Neuronal stem cell (in vitro differentiated cells): ENCODE measurements around the gene ZBTB8A.

Source experiments
- DNase-seq: peaks from one replicate; pipeline ENCODE4 v3.0.0-alpha.2; 2013; ENCODE audit warnings: low spot score
- H2AFZ ChIP-seq: one replicate; pipeline ENCODE4 v1.6.1; 2013; ENCODE audit warnings: mild to moderate bottlenecking, low read length, inconsistent platforms
- H2AK5ac ChIP-seq: 2 replicates; pipeline ENCODE4 v1.6.1; 2013; ENCODE audit warnings: low read depth, mild to moderate bottlenecking, inconsistent platforms, low read length, moderate library complexity, mixed read lengths
- H2BK120ac ChIP-seq: 2 replicates; pipeline ENCODE4 v1.6.1; 2013; ENCODE audit warnings: low read depth, mild to moderate bottlenecking, inconsistent platforms, low read length, moderate library complexity, mixed read lengths
- H2BK12ac ChIP-seq: one replicate; pipeline ENCODE4 v1.6.1; 2013; ENCODE audit warnings: low read length, inconsistent platforms
- H2BK15ac ChIP-seq: 2 replicates; pipeline ENCODE4 v1.6.1; 2013; ENCODE audit warnings: mild to moderate bottlenecking, low read length, inconsistent platforms, mixed read lengths
- H2BK5ac ChIP-seq: one replicate; pipeline ENCODE4 v1.6.1; 2013; ENCODE audit warnings: inconsistent platforms, mild to moderate bottlenecking, low read length, moderate library complexity
- H3K14ac ChIP-seq: one replicate; pipeline ENCODE4 v1.6.1; 2013; ENCODE audit warnings: low read length, inconsistent platforms
- H3K18ac ChIP-seq: 2 replicates; pipeline ENCODE4 v1.6.1; 2013; ENCODE audit warnings: low read length, inconsistent platforms
- H3K23ac ChIP-seq: 2 replicates; pipeline ENCODE4 v1.6.1; 2013; ENCODE audit warnings: low read depth, mild to moderate bottlenecking, mixed read lengths, low read length, inconsistent platforms; ENCODE audit not compliant: poor library complexity
- H3K27ac ChIP-seq: replicated peaks from 3 replicates; pipeline ENCODE4 v1.5.1; 2013; ENCODE audit warnings: low read length, inconsistent platforms
- H3K27me3 ChIP-seq, 3 experiments: 2 replicates each; pipeline ENCODE4 v1.6.1; 2013; ENCODE audit warnings: low read length in 3 of 3, mild to moderate bottlenecking in 2 of 3, inconsistent platforms in 1 of 3, low read depth in 1 of 3, mixed read lengths in 1 of 3, moderate library complexity in 1 of 3; ENCODE audit not compliant: control insufficient read depth in 3 of 3, insufficient read depth in 3 of 3
- H3K36me3 ChIP-seq, 2 donors: replicated peaks in 1 of 2; 2 replicates each; pipeline ENCODE4 v1.6.1; 2013; ENCODE audit warnings: low read length in 2 of 2; ENCODE audit not compliant: control insufficient read depth in 2 of 2, insufficient read depth in 2 of 2
- H3K4ac ChIP-seq: 2 replicates; pipeline ENCODE4 v1.6.1; 2013; ENCODE audit warnings: inconsistent platforms, mild to moderate bottlenecking, low read length, moderate library complexity
- H3K4me1 ChIP-seq, 2 donors: 1 replicate in 1 of 2; 2 replicates in 1 of 2; pipeline ENCODE4 v1.6.1; 2013; ENCODE audit warnings: low read length in 2 of 2, low read depth in 1 of 2; ENCODE audit not compliant: control insufficient read depth in 2 of 2, insufficient read depth in 1 of 2
- H3K4me2 ChIP-seq: one replicate; pipeline ENCODE4 v1.6.1; 2013; ENCODE audit warnings: mild to moderate bottlenecking, low read length, inconsistent platforms; ENCODE audit not compliant: insufficient read depth, poor library complexity, severe bottlenecking
- H3K4me3 ChIP-seq, 2 donors: 2 replicates each; pipeline ENCODE4 v1.5.1; 2013; ENCODE audit warnings: low read length in 2 of 2, mild to moderate bottlenecking in 2 of 2, inconsistent platforms in 1 of 2, moderate library complexity in 1 of 2
- H3K79me1 ChIP-seq: one replicate; pipeline ENCODE4 v1.6.1; 2013; ENCODE audit warnings: low read depth, mild to moderate bottlenecking, inconsistent platforms, low read length, moderate library complexity
- H3K9ac ChIP-seq: one replicate; pipeline ENCODE4 v1.6.1; 2013; ENCODE audit warnings: mild to moderate bottlenecking, low read depth, low read length, inconsistent platforms; ENCODE audit not compliant: poor library complexity
- H3K9me3 ChIP-seq, 2 donors: replicated peaks in 1 of 2; 2 replicates each; pipeline versions ENCODE3 to v1.6.1; 2013; ENCODE audit warnings: low read length in 2 of 2, mild to moderate bottlenecking in 2 of 2, inconsistent platforms in 1 of 2, low read depth in 1 of 2, mixed read lengths in 1 of 2, moderate library complexity in 1 of 2; ENCODE audit not compliant: control insufficient read depth in 2 of 2, insufficient read depth in 1 of 2
- H4K8ac ChIP-seq: one replicate; pipeline ENCODE4 v1.6.1; 2013; ENCODE audit warnings: low read depth, mild to moderate bottlenecking, inconsistent platforms, low read length, moderate library complexity
- H4K91ac ChIP-seq: one replicate; pipeline ENCODE4 v1.6.1; 2013; ENCODE audit warnings: low read length, low read depth, mild to moderate bottlenecking, inconsistent platforms; ENCODE audit not compliant: poor library complexity
- WGBS, 2 donors: extraction: QIAGEN DNeasy Blood & Tissue Kit; methylation state at CpG; one replicate each; pipeline ENCODE4 v1.1.7; 2013; ENCODE audit warnings: missing lambda C conversion rate in 2 of 2, mixed read lengths in 1 of 2; ENCODE audit not compliant: insufficient read length in 2 of 2, insufficient replicate concordance in 1 of 2; ENCODE audit errors: extremely low coverage in 2 of 2; 5-methylcytosine and 5-hydroxymethylcytosine counted together

ZBTB8A gene

DNA sequence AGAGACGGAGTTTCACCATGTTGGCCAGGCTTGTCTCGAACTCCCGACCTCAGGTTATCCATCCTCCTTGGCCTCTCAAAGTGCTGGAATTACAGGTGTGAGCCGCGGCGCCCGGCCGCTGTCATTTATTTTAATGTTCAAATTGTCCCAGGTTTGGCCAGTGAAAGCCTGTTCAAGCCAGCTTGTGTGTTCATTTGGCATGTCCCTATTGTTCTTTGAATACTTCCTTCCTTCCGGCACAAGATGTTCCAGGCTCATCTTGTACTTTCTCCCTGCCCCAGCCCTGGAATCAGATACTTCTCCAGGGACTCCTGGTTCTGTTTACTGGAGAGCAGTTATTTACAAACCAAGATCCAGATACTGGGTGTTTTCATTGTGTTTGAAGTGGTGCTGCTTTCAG is 37.4 kb upstream of the ZBTB8A start:
- no peak overlapping the region for H3K23ac ChIP-seq
- H3K27me3 ChIP-seq = no peaks in the 10 kb centered on the region
- no peak overlapping the region for H2BK5ac ChIP-seq
- no peak overlapping the region for H3K4ac ChIP-seq
- no peak overlapping the region for H3K4me2 ChIP-seq
- H2BK120ac ChIP-seq = no peak overlapping the region
- H2AK5ac ChIP-seq = no peak overlapping the region
- peak overlapping the region; percentile 57 for H2AFZ ChIP-seq
- H4K8ac ChIP-seq = no peak overlapping the region
- DNase-seq = no peak
- H2BK12ac ChIP-seq = no peak overlapping the region
- no peaks in the 10 kb centered on the region for H3K9me3 ChIP-seq
- H3K36me3 ChIP-seq = no peaks in the 10 kb centered on the region
- H3K18ac ChIP-seq = no peak overlapping the region
- no peak overlapping the region for H3K9ac ChIP-seq
- no peak overlapping the region for H3K14ac ChIP-seq
- no CpG with 5 or more reads among the region's 9 CpGs for WGBS, 2 donors
- peaks cover 0 to 3% of the 10 kb centered on the region in 2 donors for H3K4me1 ChIP-seq
- H3K79me1 ChIP-seq = no peaks in the 10 kb centered on the region
- no peak overlapping the region for H3K27ac ChIP-seq
- H4K91ac ChIP-seq = no peak overlapping the region
- H3K4me3 ChIP-seq = no peak overlapping the region
- no peak overlapping the region for H2BK15ac ChIP-seq

DNA sequence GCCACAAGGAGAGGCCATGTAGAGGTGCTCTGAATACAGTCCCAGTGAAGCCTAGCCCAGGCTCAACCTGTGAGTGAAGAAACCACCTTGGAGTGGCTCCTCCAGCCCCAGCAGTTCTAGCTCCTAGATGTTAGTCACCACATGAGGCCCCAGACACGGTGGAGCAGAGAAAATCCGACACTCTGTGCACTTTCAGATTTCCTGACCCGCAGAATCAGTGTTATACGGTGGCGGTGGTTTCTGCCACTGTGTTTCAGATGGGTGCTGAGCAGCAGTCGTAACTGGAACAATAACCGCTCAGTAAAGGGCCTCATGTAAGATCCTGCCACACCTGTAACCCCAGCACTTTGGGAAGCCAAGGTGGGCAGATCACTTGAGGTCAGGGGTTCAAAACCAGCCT is 36.1 kb upstream of the ZBTB8A start:
- Histone ChIP-seq H3K4me2 (no peak overlapping the region), H2AFZ (peak overlapping the region; percentile 45), H2BK120ac (no peak overlapping the region), H3K79me1 (no peaks in the 10 kb centered on the region), H3K36me3 (no peaks in the 10 kb centered on the region), H2BK12ac (no peak overlapping the region), H4K8ac (no peak overlapping the region), H3K9ac (no peak overlapping the region), H2AK5ac (peak overlapping the region; percentile 26), H2BK15ac (peak overlapping the region; percentile 71), H3K23ac (no peak overlapping the region), H2BK5ac (no peak overlapping the region), H3K4me3 (no peak overlapping the region), H3K27me3 (no peaks in the 10 kb centered on the region), H3K14ac (no peak overlapping the region), H3K18ac (no peak overlapping the region), H3K27ac (no peak overlapping the region), H3K9me3 (no peaks in the 10 kb centered on the region), H3K4ac (peak overlapping the region; percentile 46), H4K91ac (no peak overlapping the region), H3K4me1 (peaks cover 0 to 5% of the 10 kb centered on the region in 2 donors)
- DNase-seq = no peak
- WGBS, 2 donors = no CpG with 5 or more reads among the region's 7 CpGs

DNA sequence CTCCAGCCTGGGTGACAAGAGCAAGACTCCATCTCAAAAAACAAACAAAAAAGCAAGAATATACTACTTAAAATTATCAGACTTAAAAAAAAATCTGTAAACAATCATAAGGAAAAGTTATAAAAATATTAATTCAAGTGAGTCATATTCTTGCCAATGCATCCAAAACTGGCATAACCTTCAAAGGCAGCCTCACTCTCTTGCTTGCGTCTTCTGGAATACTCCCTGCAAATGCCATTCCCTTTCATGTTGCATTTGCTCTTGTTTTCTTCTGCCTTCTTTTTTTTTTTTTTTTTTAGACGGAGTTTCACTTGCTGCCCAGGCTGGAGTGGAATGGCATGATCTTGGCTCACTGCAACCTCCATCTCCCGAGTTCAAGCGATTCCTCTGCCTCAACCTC is 32.2 kb upstream of the ZBTB8A start:
- Histone ChIP-seq H2BK5ac (no peak overlapping the region), H3K79me1 (no peaks in the 10 kb centered on the region), H3K14ac (no peak overlapping the region), H3K4me2 (no peak overlapping the region), H2AFZ (no peak overlapping the region), H3K18ac (no peak overlapping the region), H4K8ac (no peak overlapping the region), H2AK5ac (no peak overlapping the region), H3K9ac (no peak overlapping the region), H4K91ac (no peak overlapping the region), H3K9me3 (peaks cover 0 to 3% of the 10 kb centered on the region in 2 donors), H3K27ac (no peak overlapping the region), H3K36me3 (no peaks in the 10 kb centered on the region), H3K23ac (no peak overlapping the region), H2BK12ac (no peak overlapping the region), H3K4me3 (no peak overlapping the region), H3K4ac (no peak overlapping the region), H2BK120ac (no peak overlapping the region), H3K4me1 (peaks cover 0 to 2% of the 10 kb centered on the region in 2 donors), H3K27me3 (no peaks in the 10 kb centered on the region), H2BK15ac (no peak overlapping the region)
- no CpG with 5 or more reads among the region's 4 CpGs for WGBS, 2 donors
- no peak for DNase-seq

DNA sequence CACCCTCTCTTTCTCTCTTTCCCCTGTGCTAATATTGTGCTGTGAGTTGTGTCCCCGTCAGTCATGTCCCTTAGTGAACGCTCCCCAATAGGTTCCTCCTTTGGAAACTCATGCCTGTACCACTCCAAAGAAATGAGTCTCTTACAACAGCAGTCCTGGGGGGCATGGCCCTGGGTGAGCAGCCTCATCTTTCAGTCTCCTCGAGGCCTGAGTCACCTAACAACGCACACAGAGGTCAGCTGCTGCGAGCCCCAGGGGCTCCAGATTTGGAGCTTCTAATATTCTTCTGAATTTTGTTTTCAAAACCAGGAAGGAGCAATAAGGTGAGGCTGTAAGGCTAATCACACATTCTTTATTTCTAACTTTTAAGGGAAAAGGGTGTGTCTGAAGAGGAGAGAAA is 30.5 kb upstream of the ZBTB8A start:
- Histone ChIP-seq H2AFZ (peak overlapping the region; percentile 7), H3K9me3 (peaks cover 0 to 3% of the 10 kb centered on the region in 2 donors), H4K8ac (no peak overlapping the region), H3K79me1 (no peaks in the 10 kb centered on the region), H3K18ac (no peak overlapping the region), H3K4me3 (no peak overlapping the region), H2BK12ac (no peak overlapping the region), H3K36me3 (no peaks in the 10 kb centered on the region), H3K27ac (no peak overlapping the region), H2BK120ac (no peak overlapping the region), H3K4ac (no peak overlapping the region), H3K9ac (no peak overlapping the region), H2BK15ac (no peak overlapping the region), H3K27me3 (no peaks in the 10 kb centered on the region), H2AK5ac (no peak overlapping the region), H3K23ac (no peak overlapping the region), H3K4me1 (peaks cover 0 to 2% of the 10 kb centered on the region in 2 donors), H3K4me2 (no peak overlapping the region), H4K91ac (no peak overlapping the region), H2BK5ac (no peak overlapping the region), H3K14ac (no peak overlapping the region)
- WGBS, 2 donors = no CpG with 5 or more reads among the region's 5 CpGs
- no peak for DNase-seq
